ENCODE data around the gene MON2.

DNA sequence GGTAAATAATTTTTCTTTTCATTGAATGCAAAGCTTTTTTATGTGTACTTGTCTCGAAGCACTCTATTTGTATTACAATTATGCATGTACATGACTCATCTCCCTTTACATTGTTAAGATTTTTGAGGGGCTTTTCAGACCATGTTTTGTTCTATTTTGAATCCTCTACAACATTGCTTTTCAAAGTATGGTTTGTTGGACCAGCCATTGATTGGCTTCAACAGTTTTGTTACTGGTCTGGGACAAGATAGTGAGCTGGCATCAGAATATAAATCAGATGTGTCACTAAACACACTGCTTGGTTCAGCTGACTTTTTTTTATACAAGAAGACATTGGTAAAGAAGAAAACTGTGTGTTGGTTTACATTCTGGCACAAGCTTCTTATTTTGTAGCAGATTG, 122.3 kb downstream of the MON2 start:
- TF ChIP-seq, protein P1, sequence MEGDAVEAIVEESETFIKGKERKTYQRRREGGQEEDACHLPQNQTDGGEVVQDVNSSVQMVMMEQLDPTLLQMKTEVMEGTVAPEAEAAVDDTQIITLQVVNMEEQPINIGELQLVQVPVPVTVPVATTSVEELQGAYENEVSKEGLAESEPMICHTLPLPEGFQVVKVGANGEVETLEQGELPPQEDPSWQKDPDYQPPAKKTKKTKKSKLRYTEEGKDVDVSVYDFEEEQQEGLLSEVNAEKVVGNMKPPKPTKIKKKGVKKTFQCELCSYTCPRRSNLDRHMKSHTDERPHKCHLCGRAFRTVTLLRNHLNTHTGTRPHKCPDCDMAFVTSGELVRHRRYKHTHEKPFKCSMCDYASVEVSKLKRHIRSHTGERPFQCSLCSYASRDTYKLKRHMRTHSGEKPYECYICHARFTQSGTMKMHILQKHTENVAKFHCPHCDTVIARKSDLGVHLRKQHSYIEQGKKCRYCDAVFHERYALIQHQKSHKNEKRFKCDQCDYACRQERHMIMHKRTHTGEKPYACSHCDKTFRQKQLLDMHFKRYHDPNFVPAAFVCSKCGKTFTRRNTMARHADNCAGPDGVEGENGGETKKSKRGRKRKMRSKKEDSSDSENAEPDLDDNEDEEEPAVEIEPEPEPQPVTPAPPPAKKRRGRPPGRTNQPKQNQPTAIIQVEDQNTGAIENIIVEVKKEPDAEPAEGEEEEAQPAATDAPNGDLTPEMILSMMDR (IDR thresholded peaks at IDR 0.05), result no peak
- no peak for TF ChIP-seq POLR2A (IDR thresholded peaks at IDR 0.05)

All from lower leg skin (tissue), 3 donors.